MCF 10A (cell line): Measurements from ENCODE around the gene SEMA6B. TPM values are rescaled to one million over a fixed set of nuclear protein-coding genes. Genes with fewer than 3 reads are reported as not detected.
A peak's percentile ranks its signal among the peaks of the same experiment; 100 is the strongest.

ENCODE experiments used
- BruUV-seq: library from RNA; stranded (reverse); fragments of 400-500 nt; replicated peaks from 2 replicates; lab custom pipeline; 2021; lab: Mats Ljungman, UMichigan
- CTCF ChIA-PET: fragments of 300-600 bp; sonication (Branson Sonifier 250); formaldehyde crosslinking; extraction: SDS; loops from one replicate; lab custom pipeline; 2021; ENCODE audit warnings: antibody characterized with exemption, inconsistent platforms; lab: Yijun Ruan, JAX
- POLR2A ChIA-PET: fragments of 300-600, 350-650 bp; sonication (Branson Sonifier 250); formaldehyde crosslinking; extraction: SDS; loops from one replicate; lab custom pipeline; 2020; ENCODE audit warnings: antibody characterized with exemption, inconsistent platforms; lab: Yijun Ruan, JAX
- DNase-seq: peaks from one replicate; pipeline ENCODE4 v3.0.0-alpha.2; 2018; ENCODE audit not compliant: unreplicated experiment
- H3K27ac Mint-ChIP-seq: one replicate; pipeline ENCODE4 v1.8.0; 2022; ENCODE audit warnings: mild to moderate bottlenecking, low read depth, mixed read lengths; ENCODE audit not compliant: unreplicated experiment
- H3K27me3 Mint-ChIP-seq: one replicate; pipeline ENCODE4 v1.8.0; 2022; ENCODE audit warnings: mixed read lengths; ENCODE audit not compliant: insufficient read depth, unreplicated experiment
- H3K36me3 Mint-ChIP-seq: one replicate; pipeline ENCODE4 v1.8.0; 2022; ENCODE audit warnings: mild to moderate bottlenecking, moderate library complexity, mixed read lengths; ENCODE audit not compliant: insufficient read depth, unreplicated experiment
- H3K4me1 Mint-ChIP-seq: one replicate; pipeline ENCODE4 v1.8.0; 2022; ENCODE audit warnings: mixed read lengths; ENCODE audit not compliant: insufficient read depth, unreplicated experiment
- H3K4me3 Mint-ChIP-seq: one replicate; pipeline ENCODE4 v1.8.0; 2022; ENCODE audit warnings: mild to moderate bottlenecking, moderate library complexity, mixed read lengths; ENCODE audit not compliant: unreplicated experiment
- H3K9me3 Mint-ChIP-seq: one replicate; pipeline ENCODE4 v1.8.0; 2022; ENCODE audit warnings: mixed read lengths; ENCODE audit not compliant: unreplicated experiment
- CTCF ChIP-seq: fragments of 200-600 bp; IDR thresholded peaks from one replicate; pipeline ENCODE4 v1.8.0; 2022; ENCODE audit warnings: antibody characterized with exemption, mild to moderate bottlenecking; ENCODE audit not compliant: unreplicated experiment
- intact Hi-C: fragments of 100-400 bp; cut with micrococcal nuclease; formaldehyde crosslinking; loops from 2 replicates; pipeline ENCODE4 v1.14.1; 2022
- total RNA-seq: library from RNA; stranded (reverse); gene quantifications from 2 replicates; pipeline ENCODE4 v1.2.3, GENCODE V29; 2022

Gene SEMA6B
- total RNA-seq, 1 experiment from 2014 or later: 0.54 TPM

GRCh38 chr19:4538601-4538954, 20.9 kb downstream of the SEMA6B start:
- no peaks in the 10 kb centered on the region for H3K4me1 Mint-ChIP-seq
- ChIA-PET POLR2A (interaction anchor here (0.7 kb wide), 1 partner anchor 142 kb away, joined by 4 read pairs; no protein-coding TSS in a partner anchor), CTCF (interaction anchor here (0.6 to 3.4 kb wide), 4 partner anchors 8 to 1645 kb away, joined by 3 to 21 read pairs (median 4); no protein-coding TSS in a partner anchor)
- intact Hi-C loops: no loop called here
- no peak overlapping the region for H3K27ac Mint-ChIP-seq
- no peak for DNase-seq
- H3K36me3 Mint-ChIP-seq: no peaks in the 10 kb centered on the region
- BruUV-seq: no TSS peak
- no peak for TF ChIP-seq CTCF
- H3K27me3 Mint-ChIP-seq: no peaks in the 10 kb centered on the region
- no peak overlapping the region for H3K4me3 Mint-ChIP-seq
- H3K9me3 Mint-ChIP-seq: no peaks in the 10 kb centered on the region

GRCh38 chr19:4537953-4538600, 21.4 kb downstream of the SEMA6B start:
- Mint-ChIP-seq H3K27ac (no peak overlapping the region), H3K4me1 (no peaks in the 10 kb centered on the region), H3K4me3 (no peak overlapping the region), H3K9me3 (no peaks in the 10 kb centered on the region), H3K36me3 (no peaks in the 10 kb centered on the region), H3K27me3 (no peaks in the 10 kb centered on the region)
- TF ChIP-seq CTCF: no peak
- ChIA-PET POLR2A (interaction anchor here (0.7 kb wide), 1 partner anchor 143 kb away, joined by 4 read pairs; no protein-coding TSS in a partner anchor), CTCF (interaction anchor here (0.5 to 1.8 kb wide), 4 partner anchors 9 to 1644 kb away, joined by 3 to 5 read pairs (median 4); no protein-coding TSS in a partner anchor)
- no peak for DNase-seq
- intact Hi-C loops: no loop called here
- no TSS peak for BruUV-seq

GRCh38 chr19:4536798-4537197, 22.7 kb downstream of the SEMA6B start:
- H3K9me3 Mint-ChIP-seq: no peaks in the 10 kb centered on the region
- no peaks in the 10 kb centered on the region for H3K4me1 Mint-ChIP-seq
- no peaks in the 10 kb centered on the region for H3K27me3 Mint-ChIP-seq
- H3K36me3 Mint-ChIP-seq: no peaks in the 10 kb centered on the region
- ChIA-PET CTCF (interaction anchor here (3.8 kb wide), 1 partner anchor 12 kb away, joined by 51 read pairs; no protein-coding TSS in a partner anchor), POLR2A (no interaction called here)
- H3K27ac Mint-ChIP-seq: no peak overlapping the region
- H3K4me3 Mint-ChIP-seq: no peak overlapping the region
- intact Hi-C loops: no loop called here
- no peak for DNase-seq
- TF ChIP-seq CTCF: no peak
- no TSS peak for BruUV-seq

- peak; percentile 32 for DNase-seq
- CTCF ChIA-PET: interaction anchor here (0.5 to 3.8 kb wide), 8 partner anchors 10 to 1720 kb away, joined by 3 to 51 read pairs (median 3); no protein-coding TSS in a partner anchor
- Mint-ChIP-seq H3K4me1 (no peaks in the 10 kb centered on the region), H3K27me3 (peaks cover 4% of the 10 kb centered on the region), H3K36me3 (no peaks in the 10 kb centered on the region), H3K4me3 (no peak within 1 kb of the TSS), H3K27ac (no peak within 1 kb of the TSS), H3K9me3 (no peaks in the 10 kb centered on the region)
- intact Hi-C loops: no loop called here
- TF ChIP-seq CTCF: no peak
- BruUV-seq: no TSS peak
- POLR2A ChIA-PET: interaction anchor here (0.7 to 0.9 kb wide), 2 partner anchors 14 to 1333 kb away, joined by 3 read pairs; no protein-coding TSS in a partner anchor
Measured at GRCh38 chr19:4534836-4535658, 24.4 kb downstream of the SEMA6B start, which contains the start of gene PLIN5. PLIN5 (minus strand) TSS chr19:4535224; CDS start chr19:4534074, 1,150 bp downstream.
